Measurements from ENCODE around the gene ADAMTS6.

The ADAMTS6 gene

DNA sequence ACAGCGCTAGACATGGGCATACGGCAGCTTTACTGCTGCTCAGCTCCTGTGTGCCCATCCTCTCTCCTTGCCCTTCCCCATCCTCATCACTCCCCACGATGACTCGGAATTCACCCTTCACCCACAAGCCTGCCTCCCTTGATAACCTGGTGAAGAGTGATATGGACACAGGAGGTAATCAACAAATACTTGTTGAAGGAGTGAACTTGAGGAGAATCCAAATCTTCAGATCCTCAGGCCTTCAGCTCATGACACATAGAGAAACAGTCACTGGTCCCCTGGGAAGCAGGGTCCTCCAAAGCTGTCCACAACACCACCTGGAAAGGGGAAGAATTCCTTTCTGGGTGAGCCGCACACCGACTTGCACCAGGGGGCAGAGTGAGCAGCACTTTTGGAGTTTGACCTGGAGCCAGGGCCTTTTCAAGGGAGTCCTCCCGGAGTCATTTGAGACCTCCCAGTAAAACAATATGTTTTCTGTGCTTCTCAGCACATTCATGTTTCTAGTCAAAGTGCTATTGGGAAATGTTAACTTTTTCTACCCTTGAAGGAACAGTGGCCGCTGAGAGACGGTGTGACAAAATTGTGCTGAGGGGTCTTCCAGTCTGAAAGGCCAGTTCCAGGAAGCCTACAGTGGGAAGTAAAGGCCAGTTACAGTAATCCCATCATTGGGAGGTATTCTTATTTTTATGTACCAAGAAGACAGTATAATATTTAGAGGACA lies 380.6 kb downstream of the ADAMTS6 start:
- no peak for ATAC-seq
